K562 (cell line): Measurements from ENCODE around the gene CYP46A1.

Source experiments
- NR2F6 ChIP-seq: fragments of 450-650 bp; formaldehyde crosslinking; IDR thresholded peaks from 2 replicates; pipeline ENCODE4 v1.4.0; 2020; ENCODE audit warnings: mild to moderate bottlenecking
- SNIP1 ChIP-seq: fragments of 450-650 bp; IDR thresholded peaks from 2 replicates; pipeline ENCODE4 v1.7.1; 2017; ENCODE audit warnings: low read depth, mild to moderate bottlenecking
- SRF ChIP-seq, 2 experiments: fragments of 250-450, 450-650 bp in 1 of 2; sonication (Bioruptor Pico) in 1 of 2; sonication (generic) in 1 of 2; formaldehyde crosslinking; IDR thresholded peaks; 2 replicates each; pipeline versions ENCODE4 v1.5.0 to v1.5.1; 2020 to 2022; ENCODE audit warnings: mild to moderate bottlenecking in 1 of 2, missing genetic modification reagents in 1 of 2
- YY1 ChIP-seq, 3 experiments: IDR thresholded peaks; 2 replicates each; pipeline ENCODE4 v1.6.1; 2011; ENCODE audit warnings: low read length in 2 of 3, mild to moderate bottlenecking in 2 of 3, moderate library complexity in 2 of 3, borderline replicate concordance in 1 of 3, control low read depth in 1 of 3, low read depth in 1 of 3; ENCODE audit not compliant: insufficient read depth in 3 of 3, insufficient replicate concordance in 2 of 3, control insufficient read depth in 1 of 3, insufficient read length in 1 of 3; ENCODE audit errors: extremely low read depth in 1 of 3
- ZNF12 ChIP-seq: sonication (generic); formaldehyde crosslinking; IDR thresholded peaks from 2 replicates; pipeline ENCODE4 v1.4.0; 2020; ENCODE audit warnings: mild to moderate bottlenecking, missing genetic modification reagents
- ZNF644 ChIP-seq: fragments of 200-800 bp; sonication (Bioruptor generic); IDR thresholded peaks from 2 replicates; pipeline ENCODE4 v1.6.1; 2016; ENCODE audit warnings: low read depth, missing genetic modification characterization, missing compliant biosample characterization
- ZNF717 ChIP-seq: fragments of 250-450 bp; sonication (Bioruptor Pico); IDR thresholded peaks from 2 replicates; pipeline ENCODE4 v1.5.0; 2021
- ZSCAN32 ChIP-seq: fragments of 450-650 bp; formaldehyde crosslinking; IDR thresholded peaks from 2 replicates; pipeline ENCODE4 v1.4.0; 2020; ENCODE audit warnings: mild to moderate bottlenecking, moderate library complexity
- TF ChIP-seq, protein P1 (sequence below): sonication (generic); formaldehyde crosslinking; IDR thresholded peaks from 2 replicates; pipeline ENCODE4 v1.8.1; 2023; ENCODE audit warnings: mild to moderate bottlenecking, missing genetic modification reagents

DNA sequence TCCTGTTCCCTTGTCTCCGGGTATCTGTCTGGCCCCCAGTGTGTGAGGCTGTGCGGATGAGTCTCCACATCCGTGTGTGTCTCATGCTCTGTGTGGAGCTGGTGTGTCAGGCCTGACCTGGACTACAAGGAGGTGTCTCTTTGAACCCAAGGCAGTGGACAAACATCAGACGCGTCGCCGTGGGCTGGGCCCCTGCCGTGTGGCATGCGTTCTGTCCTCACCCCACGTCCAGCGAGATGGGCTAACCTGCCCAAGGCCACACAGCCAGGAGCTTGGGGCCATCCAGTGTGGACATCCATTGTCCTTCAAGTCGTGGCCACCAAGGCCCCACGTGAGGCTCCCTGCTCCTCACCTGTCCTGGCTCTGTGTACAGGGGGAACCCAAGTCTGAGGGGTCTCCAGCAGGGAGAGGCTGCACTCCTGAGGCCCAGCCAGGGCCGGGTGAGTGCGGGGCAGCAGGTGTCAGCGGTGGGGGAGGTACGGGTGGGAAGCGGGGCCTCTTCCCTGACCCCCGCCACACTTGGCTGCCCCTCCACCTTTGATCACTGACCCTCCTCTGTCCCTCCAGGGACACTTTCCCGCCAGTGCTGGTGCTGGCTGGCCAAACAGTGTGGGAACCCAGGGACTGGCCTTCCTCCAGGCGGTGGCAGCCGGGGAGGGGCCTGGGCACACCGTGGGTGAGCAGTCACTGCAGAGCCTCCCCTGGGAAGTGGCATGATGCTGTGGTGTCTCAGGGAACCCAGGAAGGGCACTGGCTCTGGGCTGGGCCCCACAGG lies 48.5 kb downstream of the CYP46A1 start:
- TF ChIP-seq ZSCAN32 (CRISPR knock-in tag) (no peak), ZNF644 (tag) (no peak), YY1 (IDR thresholded peaks at IDR 0.05; ENCODE audit: borderline replicate concordance in 1 of 3, control insufficient read depth in 1 of 3, extremely low read depth in 1 of 3, insufficient read depth in 3 of 3, insufficient read length in 1 of 3, insufficient replicate concordance in 2 of 3, low read depth in 1 of 3, low read length in 2 of 3) (no peak), ZNF717 (no peak), ZNF12 (CRISPR knock-in tag) (no peak), SNIP1 (no peak), SRF (CRISPR knock-in tag; IDR thresholded peaks at IDR 0.05) (no peak), NR2F6 (CRISPR knock-in tag) (no peak)
- TF ChIP-seq, protein P1, sequence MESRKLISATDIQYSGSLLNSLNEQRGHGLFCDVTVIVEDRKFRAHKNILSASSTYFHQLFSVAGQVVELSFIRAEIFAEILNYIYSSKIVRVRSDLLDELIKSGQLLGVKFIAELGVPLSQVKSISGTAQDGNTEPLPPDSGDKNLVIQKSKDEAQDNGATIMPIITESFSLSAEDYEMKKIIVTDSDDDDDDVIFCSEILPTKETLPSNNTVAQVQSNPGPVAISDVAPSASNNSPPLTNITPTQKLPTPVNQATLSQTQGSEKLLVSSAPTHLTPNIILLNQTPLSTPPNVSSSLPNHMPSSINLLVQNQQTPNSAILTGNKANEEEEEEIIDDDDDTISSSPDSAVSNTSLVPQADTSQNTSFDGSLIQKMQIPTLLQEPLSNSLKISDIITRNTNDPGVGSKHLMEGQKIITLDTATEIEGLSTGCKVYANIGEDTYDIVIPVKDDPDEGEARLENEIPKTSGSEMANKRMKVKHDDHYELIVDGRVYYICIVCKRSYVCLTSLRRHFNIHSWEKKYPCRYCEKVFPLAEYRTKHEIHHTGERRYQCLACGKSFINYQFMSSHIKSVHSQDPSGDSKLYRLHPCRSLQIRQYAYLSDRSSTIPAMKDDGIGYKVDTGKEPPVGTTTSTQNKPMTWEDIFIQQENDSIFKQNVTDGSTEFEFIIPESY (CRISPR knock-in tag): no peak
